ENCODE data around the gene POLL. TPM values are rescaled to one million over a fixed set of nuclear protein-coding genes. Genes with fewer than 3 reads are reported as not detected.

POLL gene
- total RNA-seq, 1 experiment from 2014 or later, result 35.5 TPM

DNA sequence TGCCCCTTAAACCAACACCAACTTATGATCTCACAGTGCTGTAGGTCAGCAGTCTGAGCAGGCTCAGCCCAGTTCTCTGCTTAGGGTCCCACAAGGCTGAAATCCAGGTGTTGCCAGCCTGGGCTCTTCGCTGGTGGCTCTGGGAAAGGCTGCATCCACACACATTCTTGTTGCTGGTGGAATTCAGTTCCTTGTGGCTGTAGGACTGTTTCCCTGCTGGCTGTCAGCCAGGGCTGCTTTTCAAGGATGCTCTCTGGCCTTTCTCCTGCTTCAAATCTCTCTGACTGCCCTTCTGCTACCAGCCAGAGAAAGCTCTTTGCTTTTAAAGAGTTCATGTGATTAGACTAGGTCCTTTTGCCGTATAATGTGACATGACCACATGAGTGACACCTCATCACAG lies 15.3 kb downstream of the POLL start:
- Histone ChIP-seq H3K4me3 (ENCODE audit: low read depth, low read length) (no peak overlapping the region), H3K9me3 (no peaks in the 10 kb centered on the region), H3K27me3 (replicated peaks; ENCODE audit: control insufficient read depth, insufficient read depth, low read length) (no peaks in the 10 kb centered on the region), H3K4me1 (peaks cover 6% of the 10 kb centered on the region; the same call in 1 of the 2 replicates), H3K36me3 (ENCODE audit: control insufficient read depth, insufficient read depth, low read length) (no peaks in the 10 kb centered on the region)
- CTCF ChIA-PET, result no interaction called here
- Mint-ChIP-seq H3K4me1 (ENCODE audit: low read depth, unreplicated experiment) (no peaks in the 10 kb centered on the region), H3K9me3 (ENCODE audit: unreplicated experiment) (no peaks in the 10 kb centered on the region), H3K27me3 (ENCODE audit: insufficient read depth, unreplicated experiment) (peaks cover 3% of the 10 kb centered on the region), H3K36me3 (ENCODE audit: insufficient read depth, unreplicated experiment) (peaks cover 15% of the 10 kb centered on the region), H3K4me3 (ENCODE audit: unreplicated experiment) (no peak overlapping the region), H3K27ac (ENCODE audit: unreplicated experiment) (no peak overlapping the region)
- intact Hi-C loops (cut with micrococcal nuclease; ENCODE audit: unreplicated experiment), result loop anchor here (5.0 kb wide), 1 partner anchor 270 kb away; no protein-coding TSS in a partner anchor
- BruUV-seq (replicated peaks), result no TSS peak
- no peak for TF ChIP-seq CTCF (IDR thresholded peaks at IDR 0.05; ENCODE audit: insufficient read depth in 1 of 2, low read depth in 1 of 2, low read length in 1 of 2, severe bottlenecking in 1 of 2, unreplicated experiment in 1 of 2)
- POLR2A ChIA-PET, result no interaction called here
- DNase-seq, result no peak

DNA sequence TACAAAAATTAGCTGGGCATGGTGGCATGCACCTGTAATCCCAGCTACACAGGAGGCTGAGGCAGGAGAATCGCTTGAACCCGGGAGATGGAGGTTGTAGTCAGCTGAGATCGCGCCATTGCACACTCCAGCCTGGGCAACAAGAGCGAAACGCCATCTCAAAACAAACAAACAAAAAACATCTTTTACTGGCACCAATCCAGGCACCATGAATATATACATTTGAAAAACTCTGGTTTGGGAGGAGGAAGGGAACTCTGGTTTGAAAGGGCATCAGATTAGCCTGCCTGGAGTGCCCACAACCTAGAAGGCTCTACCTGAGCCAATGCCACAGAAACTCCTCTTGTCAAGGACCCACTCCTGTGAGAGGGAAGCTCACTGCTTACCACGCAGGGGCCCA lies 15.9 kb downstream of the POLL start:
- Histone ChIP-seq H3K27me3 (replicated peaks; ENCODE audit: control insufficient read depth, insufficient read depth, low read length) (no peaks in the 10 kb centered on the region), H3K4me1 (peaks cover 6% of the 10 kb centered on the region; the same call in 1 of the 2 replicates), H3K36me3 (ENCODE audit: control insufficient read depth, insufficient read depth, low read length) (no peaks in the 10 kb centered on the region), H3K9me3 (no peaks in the 10 kb centered on the region), H3K4me3 (ENCODE audit: low read depth, low read length) (no peak overlapping the region)
- peaks cover 11% of the 10 kb centered on the region for H3K36me3 Mint-ChIP-seq (ENCODE audit: insufficient read depth, unreplicated experiment)
- H3K4me3 Mint-ChIP-seq (ENCODE audit: unreplicated experiment), result no peak overlapping the region
- no TSS peak for BruUV-seq (replicated peaks)
- H3K9me3 Mint-ChIP-seq (ENCODE audit: unreplicated experiment), result no peaks in the 10 kb centered on the region
- H3K27me3 Mint-ChIP-seq (ENCODE audit: insufficient read depth, unreplicated experiment), result peaks cover 3% of the 10 kb centered on the region
- H3K4me1 Mint-ChIP-seq (ENCODE audit: low read depth, unreplicated experiment), result no peaks in the 10 kb centered on the region
- H3K27ac Mint-ChIP-seq (ENCODE audit: unreplicated experiment), result no peak overlapping the region
- intact Hi-C loops (cut with micrococcal nuclease; ENCODE audit: unreplicated experiment), result loop anchor here (5.0 kb wide), 1 partner anchor 270 kb away; no protein-coding TSS in a partner anchor
- POLR2A ChIA-PET, result no interaction called here
- CTCF ChIA-PET, result no interaction called here
- TF ChIP-seq CTCF (IDR thresholded peaks at IDR 0.05; ENCODE audit: insufficient read depth in 1 of 2, low read depth in 1 of 2, low read length in 1 of 2, severe bottlenecking in 1 of 2, unreplicated experiment in 1 of 2), result no peak
- no peak for DNase-seq

DNA sequence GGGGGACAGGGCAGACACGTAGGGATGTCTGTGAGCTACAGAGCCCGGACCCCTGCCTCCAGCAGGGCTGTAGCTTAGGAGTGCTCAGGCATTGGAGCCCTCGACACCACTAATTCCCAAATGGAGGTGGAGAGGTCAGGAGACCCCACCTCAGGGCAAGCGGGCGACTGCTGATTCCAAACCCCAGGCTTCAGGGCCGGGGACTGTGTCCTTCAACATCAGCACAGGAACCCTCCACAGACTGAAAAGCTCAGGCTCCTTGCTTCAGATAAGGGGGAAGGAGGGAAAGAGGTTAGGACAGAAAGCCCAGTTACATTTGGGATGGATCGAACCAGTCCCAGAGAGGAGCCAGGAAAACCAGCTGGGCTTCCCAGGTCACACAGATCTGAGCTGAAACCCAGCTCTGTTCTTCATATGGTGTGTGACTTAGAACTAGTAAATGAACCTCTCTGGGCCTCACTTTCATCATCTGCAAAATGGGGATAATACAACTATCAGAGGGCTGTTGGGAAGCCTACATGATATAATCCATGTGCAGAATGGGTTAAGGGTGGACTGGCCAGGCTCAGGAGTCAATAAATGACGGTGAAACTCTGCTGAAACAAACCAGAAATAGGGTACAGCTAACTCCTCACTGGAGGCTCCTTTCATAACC lies 16.7 kb downstream of the POLL start:
- peaks cover 3% of the 10 kb centered on the region for H3K27me3 Mint-ChIP-seq (ENCODE audit: insufficient read depth, unreplicated experiment)
- BruUV-seq (replicated peaks), result no TSS peak
- Histone ChIP-seq H3K36me3 (ENCODE audit: control insufficient read depth, insufficient read depth, low read length) (no peaks in the 10 kb centered on the region), H3K4me1 (peaks cover 6% of the 10 kb centered on the region; the same call in 1 of the 2 replicates), H3K9me3 (no peaks in the 10 kb centered on the region), H3K27me3 (replicated peaks; ENCODE audit: control insufficient read depth, insufficient read depth, low read length) (no peaks in the 10 kb centered on the region), H3K4me3 (ENCODE audit: low read depth, low read length) (no peak overlapping the region)
- no peak overlapping the region for H3K27ac Mint-ChIP-seq (ENCODE audit: unreplicated experiment)
- H3K4me3 Mint-ChIP-seq (ENCODE audit: unreplicated experiment), result peak overlapping the region; percentile 81
- no peak for DNase-seq
- peaks cover 8% of the 10 kb centered on the region for H3K36me3 Mint-ChIP-seq (ENCODE audit: insufficient read depth, unreplicated experiment)
- H3K4me1 Mint-ChIP-seq (ENCODE audit: low read depth, unreplicated experiment), result no peaks in the 10 kb centered on the region
- CTCF ChIA-PET, result interaction anchor here (0.5 to 2.8 kb wide), 12 partner anchors 9 to 357 kb away, joined by 3 to 21 read pairs (median 8); no protein-coding TSS in a partner anchor
- H3K9me3 Mint-ChIP-seq (ENCODE audit: unreplicated experiment), result no peaks in the 10 kb centered on the region
- intact Hi-C loops (cut with micrococcal nuclease; ENCODE audit: unreplicated experiment), result loop anchor here (2.0 to 5.0 kb wide), 2 partner anchors 35 to 269 kb away; no protein-coding TSS in a partner anchor
- POLR2A ChIA-PET, result interaction anchor here (0.6 kb wide), 1 partner anchor 123 kb away, joined by 3 read pairs; no protein-coding TSS in a partner anchor
- no peak for TF ChIP-seq CTCF (IDR thresholded peaks at IDR 0.05; ENCODE audit: insufficient read depth in 1 of 2, low read depth in 1 of 2, low read length in 1 of 2, severe bottlenecking in 1 of 2, unreplicated experiment in 1 of 2)
